Spleen (tissue), 7 donors: ENCODE measurements around the gene ANXA11.

Experiments
- CTCF ChIP-seq, 11 experiments: fragments of 200-600 bp in 7 of 11; fragments of 450-650 bp in 4 of 11; sonication (generic) in 4 of 11; IDR thresholded peaks in 8 of 11; conservative IDR thresholded peaks in 3 of 11; 1 replicate in 7 of 11; 2 replicates in 4 of 11; pipeline versions ENCODE4 v1.4.0 to v1.8.0; 2016 to 2021; ENCODE audit warnings: antibody characterized with exemption in 11 of 11, inconsistent platforms in 4 of 11, mild to moderate bottlenecking in 1 of 11
- POLR2AphosphoS5 ChIP-seq, 3 donors: sonication (generic); formaldehyde crosslinking; IDR thresholded peaks; one replicate each; pipeline ENCODE4 v1.5.1; 2017; ENCODE audit warnings: antibody characterized with exemption in 3 of 3
- donor health status: DM: no; HTN: no; CAD: no; lungs with moderate emphysema.
- donor health status: DM: no; HTN: no; CAD: no.
- donor health status: DM: no; HTN: no; CAD: no.

- TF ChIP-seq CTCF (IDR thresholded peaks at IDR 0.05 in 8 of 11, conservative IDR thresholded peaks at IDR 0.05 in 3 of 11) = no peak
- TF ChIP-seq POLR2AphosphoS5 (IDR thresholded peaks at IDR 0.05) = no peak
Measured at GRCh38 chr10:80167471-80168161, 37.7 kb downstream of the ANXA11 start.
